H7 (cell line): ENCODE data around the gene GALNT9. TPM values are rescaled to one million over a fixed set of nuclear protein-coding genes. Genes with fewer than 3 reads are reported as not detected.
"Not testable (repeated sequence)": the region's sequence is repeated elsewhere in the genome, so short reads cannot be mapped to it uniquely, and the experiment has no call there.

Experiments
- DNase-seq: peaks from one replicate; pipeline ENCODE4 v3.0.0; 2012
- H3K27me3 ChIP-seq: 2 replicates; pipeline ENCODE4 v1.6.0; 2011; ENCODE audit warnings: mild to moderate bottlenecking, low read length; ENCODE audit not compliant: control insufficient read depth, insufficient read depth
- H3K36me3 ChIP-seq: replicated peaks from 2 replicates; pipeline ENCODE4 v1.5.1; 2011; ENCODE audit warnings: low read length; ENCODE audit not compliant: control insufficient read depth, insufficient read depth
- H3K4me3 ChIP-seq: 2 replicates; pipeline ENCODE4 v1.5.1; 2011; ENCODE audit warnings: low read depth, mild to moderate bottlenecking, control low read depth, low read length, moderate library complexity; ENCODE audit not compliant: insufficient read depth
- total RNA-seq: library from RNA; depleted of rRNA; stranded (reverse); fragments of >200 nt; shearing (Covaris generic); gene quantifications from 2 replicates; pipeline ENCODE4 v1.2.3, GENCODE V29; 2014

The GALNT9 gene
- total RNA-seq, 1 experiment from 2014 or later = 0.45 TPM

- H3K4me3 ChIP-seq, DNase-seq, H3K36me3 ChIP-seq, H3K27me3 ChIP-seq: not testable (repeated sequence)
These were observed 33.8 kb downstream of the GALNT9 start for GRCh38 chr12:132295561-132295960.

DNA sequence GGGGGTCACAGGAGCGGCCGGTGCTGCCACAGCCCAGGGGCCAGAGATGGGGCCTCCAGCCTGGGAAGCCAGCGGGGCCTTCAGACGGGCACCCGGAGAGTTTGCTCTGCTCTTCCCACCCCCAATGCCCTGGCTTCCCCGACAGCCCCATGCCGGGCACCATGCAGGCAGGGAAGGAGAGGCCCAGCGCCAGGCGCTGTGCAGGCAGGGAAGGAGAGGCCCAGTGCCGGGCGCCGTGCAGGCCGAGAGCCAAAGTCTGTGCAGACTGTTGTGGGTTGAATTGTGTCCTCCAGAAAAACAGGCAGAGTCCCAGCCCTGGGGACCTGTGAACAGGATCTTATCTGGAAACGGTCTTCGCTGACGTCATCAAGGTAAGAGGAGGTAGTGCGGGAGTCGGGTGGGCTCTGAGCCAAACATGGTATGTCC is 34.3 kb downstream of the GALNT9 start:
- DNase-seq = no peak
- no peak overlapping the region for H3K4me3 ChIP-seq
- no peaks in the 10 kb centered on the region for H3K27me3 ChIP-seq
- no peaks in the 10 kb centered on the region for H3K36me3 ChIP-seq

DNA sequence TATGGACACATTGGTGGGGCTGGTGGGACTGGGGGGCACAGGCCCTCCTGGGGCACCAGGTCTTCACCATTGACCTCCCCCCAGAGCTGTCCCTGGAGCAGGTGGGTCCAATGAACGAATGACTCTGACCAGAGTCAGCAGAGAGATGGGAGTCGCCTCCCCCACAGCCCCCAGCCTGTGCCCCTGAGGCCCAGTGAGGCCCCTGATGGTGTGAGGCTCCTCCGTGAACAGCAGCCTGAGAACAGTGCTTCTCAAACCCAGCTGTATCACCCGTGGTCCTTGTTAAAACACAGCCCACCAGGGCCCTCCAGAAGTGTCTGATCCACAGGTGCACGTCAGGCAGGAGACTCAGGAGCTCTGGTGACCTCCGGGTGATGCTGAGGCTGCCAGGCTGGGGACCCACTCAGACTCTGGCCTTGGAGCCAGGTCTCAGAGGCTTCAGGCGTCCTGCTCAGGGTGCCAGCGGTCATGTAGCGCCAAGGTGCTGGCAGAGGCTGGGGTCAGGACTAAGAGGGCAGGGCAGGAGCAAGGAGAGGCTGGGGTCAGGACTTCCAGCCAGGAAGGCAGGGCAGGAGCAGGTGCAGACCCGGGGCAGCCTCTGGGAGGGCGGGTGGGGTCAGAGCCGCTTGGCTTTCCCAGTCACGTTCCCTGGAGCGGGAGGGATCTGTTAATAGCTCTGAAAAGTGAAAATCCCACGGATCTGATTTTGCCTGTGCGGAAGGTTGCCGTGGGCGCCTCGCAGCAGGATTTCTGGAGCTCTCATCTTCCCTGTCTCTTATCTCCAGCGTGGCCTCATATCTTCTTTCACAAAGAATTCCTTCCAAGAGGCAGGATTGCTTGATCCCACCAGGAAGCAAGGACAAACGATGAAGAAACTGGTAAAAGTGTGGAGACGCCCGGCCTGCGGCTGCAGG is 35.0 kb downstream of the GALNT9 start:
- H3K36me3 ChIP-seq = no peaks in the 10 kb centered on the region
- no peak for DNase-seq
- H3K27me3 ChIP-seq = no peaks in the 10 kb centered on the region
- no peak overlapping the region for H3K4me3 ChIP-seq

DNA sequence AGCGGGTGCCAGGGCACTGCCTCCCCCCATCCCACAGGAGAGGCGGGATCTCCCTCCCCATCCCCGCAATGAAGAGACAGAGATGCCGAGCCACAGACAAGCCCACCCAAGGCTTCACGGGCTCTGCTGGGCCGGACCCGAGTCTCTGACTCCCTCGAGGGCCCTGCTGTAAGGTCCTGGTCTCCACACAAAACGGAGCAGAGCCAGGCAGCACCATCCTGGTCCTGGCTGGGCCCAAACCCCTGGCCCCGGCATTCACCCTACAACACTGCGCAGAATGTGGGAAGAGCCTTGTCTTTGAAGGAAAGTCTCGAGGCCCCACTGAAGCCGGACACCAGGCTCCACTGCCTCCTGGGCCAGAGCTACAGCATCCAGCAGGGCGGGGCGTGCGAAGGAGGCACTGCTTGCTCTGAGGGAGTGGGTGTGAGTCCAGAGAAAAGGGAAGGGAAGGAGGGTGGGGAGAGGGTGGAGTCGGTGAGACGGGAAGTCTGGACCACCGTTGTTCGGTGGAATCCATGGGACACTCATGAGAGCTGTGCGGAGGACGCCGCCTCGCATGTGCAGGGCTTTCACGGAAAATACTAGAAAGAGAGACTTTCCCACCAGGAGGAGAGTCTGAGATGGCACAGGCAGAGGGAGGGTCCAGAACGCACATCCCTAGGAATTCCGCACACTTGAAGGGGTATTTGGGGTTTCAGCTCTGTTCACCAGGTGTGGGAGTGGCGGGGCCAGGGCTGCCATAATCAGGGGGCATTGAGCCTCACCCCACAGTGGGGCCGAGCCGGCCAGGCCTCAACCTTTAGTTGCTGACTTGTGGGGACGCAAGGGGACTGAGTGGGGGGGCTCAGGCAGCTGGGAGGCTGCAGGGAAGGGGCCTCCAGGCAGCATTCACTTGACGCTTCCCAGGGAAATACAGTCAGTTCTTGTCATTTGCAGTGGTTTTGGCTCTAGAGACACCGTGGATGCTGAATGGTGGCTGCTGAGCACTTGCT is 36.8 kb downstream of the GALNT9 start:
- Histone ChIP-seq H3K36me3 (no peaks in the 10 kb centered on the region), H3K27me3 (no peaks in the 10 kb centered on the region), H3K4me3 (no peak overlapping the region)
- no peak for DNase-seq

DNA sequence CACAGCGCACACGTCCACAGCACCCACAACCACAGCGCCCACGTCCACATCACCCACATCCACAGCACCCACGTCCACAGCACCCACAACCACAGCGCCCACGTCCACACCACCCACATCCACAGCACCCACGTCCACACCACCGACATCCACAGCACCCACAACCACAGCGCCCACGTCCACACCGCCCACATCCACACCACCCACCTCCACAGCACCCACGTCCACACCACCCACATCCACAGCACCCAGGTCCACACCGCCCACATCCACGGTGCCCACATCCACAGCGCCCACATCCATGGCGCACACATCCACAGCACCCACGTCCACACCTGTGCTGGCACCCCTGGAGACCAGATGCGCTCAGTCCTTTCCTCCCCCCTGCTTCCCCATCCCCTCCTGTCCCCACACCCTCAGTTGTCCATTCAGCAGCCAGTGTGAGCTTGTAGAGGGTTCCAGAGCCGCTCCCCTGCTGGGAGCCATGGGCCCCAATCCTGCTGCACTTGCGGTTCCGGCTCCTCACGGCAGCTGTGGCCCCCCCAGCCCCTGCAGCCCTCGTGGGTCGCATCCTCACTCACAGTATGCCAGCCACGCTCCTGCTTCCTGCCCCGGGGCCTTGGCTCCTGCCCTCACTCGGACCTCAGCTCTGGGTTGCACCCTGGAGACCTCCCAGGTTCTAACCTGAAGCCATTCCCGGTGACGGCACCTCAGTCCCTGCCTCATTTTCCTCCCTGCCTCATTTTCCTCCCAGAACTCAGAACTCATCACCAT is 37.8 kb downstream of the GALNT9 start:
- Histone ChIP-seq H3K4me3 (no peak overlapping the region), H3K27me3 (no peaks in the 10 kb centered on the region)
- no peak for DNase-seq

GRCh38 chr12:132290203-132290540 is 39.2 kb downstream of the GALNT9 start:
- Histone ChIP-seq H3K36me3 (no peaks in the 10 kb centered on the region), H3K27me3 (peaks cover 8% of the 10 kb centered on the region; the same call in 1 of the 2 replicates), H3K4me3 (no peak overlapping the region)
- no peak for DNase-seq

More for the DNA sequence above, 37.8 kb downstream of the GALNT9 start:
- no peaks in the 10 kb centered on the region for H3K36me3 ChIP-seq

DNA sequence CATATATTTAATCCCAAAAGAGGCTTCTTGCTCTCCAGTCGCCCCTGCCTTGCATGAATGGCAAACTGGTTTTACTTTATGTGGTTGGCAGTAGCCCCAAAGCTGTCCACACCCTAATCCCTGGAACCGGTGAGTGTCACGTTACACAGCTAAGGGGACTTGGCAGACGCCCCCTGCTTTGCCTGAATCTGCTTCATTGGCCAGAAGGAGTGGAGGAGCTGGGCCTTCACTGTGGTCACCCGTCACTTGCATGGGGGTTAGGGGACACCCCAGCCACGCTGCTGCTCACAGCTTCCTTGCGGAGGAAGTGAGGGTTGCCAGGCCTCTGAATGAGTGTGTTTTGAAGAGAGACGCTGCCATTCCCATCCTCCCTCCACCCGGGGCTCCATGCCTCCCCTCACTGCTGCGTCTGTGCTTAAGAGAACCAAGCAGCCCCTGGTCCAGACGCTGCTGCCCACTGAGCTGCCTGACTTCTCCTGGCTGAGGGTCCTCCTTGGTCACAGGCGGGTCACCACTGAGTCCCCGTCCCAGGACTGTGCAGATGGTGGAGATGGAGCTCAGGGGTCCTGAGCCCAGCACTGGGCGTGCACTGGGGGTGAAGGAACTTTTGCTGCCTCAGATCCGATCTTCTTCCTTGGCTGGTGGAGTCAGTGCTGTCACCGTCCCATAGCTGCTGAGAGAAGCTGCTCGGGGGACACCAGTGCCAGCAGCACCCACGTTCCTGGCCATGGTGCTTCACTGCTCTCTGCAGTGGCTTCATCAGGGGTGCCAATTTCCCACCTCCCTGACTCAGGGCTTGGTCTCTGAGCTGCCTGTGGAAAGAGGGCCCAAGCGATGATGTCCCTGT is 39.8 kb downstream of the GALNT9 start:
- Histone ChIP-seq H3K36me3 (no peaks in the 10 kb centered on the region), H3K4me3 (no peak overlapping the region), H3K27me3 (peaks cover 9% of the 10 kb centered on the region; the same call in 1 of the 2 replicates)
- DNase-seq = no peak

DNA sequence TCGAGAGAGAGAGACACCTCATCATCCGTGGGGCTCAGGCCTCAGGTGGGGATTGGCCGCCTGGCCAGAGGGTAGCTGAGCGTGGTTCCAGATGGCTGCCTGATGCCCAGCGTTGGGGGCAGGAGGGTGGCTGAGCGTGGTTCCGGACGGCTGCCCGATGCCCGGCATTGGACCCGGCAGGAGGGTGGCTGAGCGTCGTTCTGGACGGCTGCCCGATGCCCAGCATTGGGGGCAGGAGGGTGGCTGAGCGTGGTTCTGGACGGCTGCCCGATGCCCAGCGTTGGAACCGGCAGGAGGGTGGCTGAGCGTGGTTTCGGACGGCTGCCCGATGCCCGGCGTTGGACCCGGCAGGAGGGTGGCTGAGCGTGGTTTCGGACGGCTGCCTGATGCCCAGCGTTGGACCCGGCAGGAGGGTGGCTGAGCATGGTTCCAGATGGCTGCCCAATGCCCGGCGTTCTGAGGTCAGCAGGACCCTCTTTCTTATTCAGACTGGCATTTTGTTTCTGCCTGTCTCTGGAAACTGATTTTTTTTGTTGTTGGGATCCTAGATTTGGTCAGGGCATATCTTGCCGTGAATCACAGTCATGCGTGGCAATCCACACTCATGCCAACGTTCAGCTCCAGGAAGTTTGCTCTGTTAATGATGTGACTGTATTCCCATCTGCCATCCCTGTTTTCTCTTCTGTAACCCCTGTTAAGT is 40.7 kb downstream of the GALNT9 start:
- no peaks in the 10 kb centered on the region for H3K36me3 ChIP-seq
- DNase-seq = no peak
- no peak overlapping the region for H3K4me3 ChIP-seq
- H3K27me3 ChIP-seq = peaks cover 9% of the 10 kb centered on the region; the same call in 1 of the 2 replicates

- no peaks in the 10 kb centered on the region for H3K36me3 ChIP-seq
- H3K4me3 ChIP-seq = no peak overlapping the region
- no peak for DNase-seq
- H3K27me3 ChIP-seq = peaks cover 9% of the 10 kb centered on the region; the same call in 1 of the 2 replicates
These were observed 41.8 kb downstream of the GALNT9 start for GRCh38 chr12:132287391-132288238.

DNA sequence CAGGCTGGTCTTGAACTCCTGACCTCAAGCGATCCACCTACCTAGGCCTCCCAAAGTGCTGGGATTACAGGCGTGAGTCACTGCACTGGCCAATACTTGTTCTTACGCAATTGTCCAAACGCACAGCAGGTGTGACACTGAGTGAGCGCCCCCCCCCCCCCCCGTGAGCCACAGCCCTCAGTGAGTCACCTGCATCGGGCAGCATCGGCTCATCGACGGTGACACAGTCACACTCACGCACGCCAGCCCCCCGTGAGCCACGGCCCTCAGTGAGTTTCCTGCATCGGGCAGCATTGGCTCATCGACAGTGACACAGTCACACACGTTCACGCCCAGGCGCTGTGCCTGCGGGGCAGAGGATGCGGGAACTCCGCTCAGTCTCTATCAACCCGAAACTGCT is 42.5 kb downstream of the GALNT9 start:
- H3K36me3 ChIP-seq = no peaks in the 10 kb centered on the region
- peaks cover 9% of the 10 kb centered on the region; the same call in 1 of the 2 replicates for H3K27me3 ChIP-seq
- H3K4me3 ChIP-seq = no peak overlapping the region
- no peak for DNase-seq

DNA sequence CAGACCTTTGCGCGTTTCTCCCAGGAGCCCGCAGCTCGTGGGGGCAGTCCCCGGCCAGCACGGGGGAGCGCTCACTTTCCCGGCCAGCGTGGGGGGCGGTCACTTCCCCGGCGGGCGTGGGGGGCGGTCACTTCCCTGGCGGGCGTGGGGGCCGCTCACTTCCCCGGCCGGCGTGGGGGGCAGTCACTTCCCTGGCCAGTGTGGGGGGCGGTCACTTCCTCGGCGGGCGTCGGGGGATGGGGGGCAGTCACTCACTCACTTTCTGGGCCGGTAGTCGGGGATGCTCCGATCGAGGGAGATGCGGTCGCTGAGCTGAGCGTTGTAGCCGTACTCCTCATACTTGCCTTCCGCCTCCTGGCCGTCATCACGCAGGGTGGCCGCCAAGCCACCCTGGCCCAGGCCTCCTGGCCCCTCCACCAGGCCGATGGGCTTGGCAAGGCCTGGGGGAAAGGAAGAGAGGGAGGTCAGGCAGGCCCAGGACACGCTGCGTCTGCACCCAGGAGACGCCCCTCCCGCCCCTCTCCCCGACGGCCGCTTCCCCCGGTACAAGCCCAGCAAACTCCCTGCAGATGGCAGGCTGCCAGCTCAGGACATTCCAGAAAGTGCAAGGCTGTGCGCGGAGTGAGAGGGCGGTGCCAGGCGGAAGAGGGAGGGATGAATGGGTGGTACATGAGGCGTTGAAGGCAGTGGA is 43.3 kb downstream of the GALNT9 start:
- H3K36me3 ChIP-seq = no peaks in the 10 kb centered on the region
- H3K4me3 ChIP-seq = no peak overlapping the region
- peaks cover 9% of the 10 kb centered on the region; the same call in 1 of the 2 replicates for H3K27me3 ChIP-seq
- peak; percentile 85 for DNase-seq
